Measurements from ENCODE around the gene SH3GL1. TPM values are rescaled to one million over a fixed set of nuclear protein-coding genes. Genes with fewer than 3 reads are reported as not detected.

The SH3GL1 gene
- total RNA-seq, 1 donor = 83.2 TPM

DNA sequence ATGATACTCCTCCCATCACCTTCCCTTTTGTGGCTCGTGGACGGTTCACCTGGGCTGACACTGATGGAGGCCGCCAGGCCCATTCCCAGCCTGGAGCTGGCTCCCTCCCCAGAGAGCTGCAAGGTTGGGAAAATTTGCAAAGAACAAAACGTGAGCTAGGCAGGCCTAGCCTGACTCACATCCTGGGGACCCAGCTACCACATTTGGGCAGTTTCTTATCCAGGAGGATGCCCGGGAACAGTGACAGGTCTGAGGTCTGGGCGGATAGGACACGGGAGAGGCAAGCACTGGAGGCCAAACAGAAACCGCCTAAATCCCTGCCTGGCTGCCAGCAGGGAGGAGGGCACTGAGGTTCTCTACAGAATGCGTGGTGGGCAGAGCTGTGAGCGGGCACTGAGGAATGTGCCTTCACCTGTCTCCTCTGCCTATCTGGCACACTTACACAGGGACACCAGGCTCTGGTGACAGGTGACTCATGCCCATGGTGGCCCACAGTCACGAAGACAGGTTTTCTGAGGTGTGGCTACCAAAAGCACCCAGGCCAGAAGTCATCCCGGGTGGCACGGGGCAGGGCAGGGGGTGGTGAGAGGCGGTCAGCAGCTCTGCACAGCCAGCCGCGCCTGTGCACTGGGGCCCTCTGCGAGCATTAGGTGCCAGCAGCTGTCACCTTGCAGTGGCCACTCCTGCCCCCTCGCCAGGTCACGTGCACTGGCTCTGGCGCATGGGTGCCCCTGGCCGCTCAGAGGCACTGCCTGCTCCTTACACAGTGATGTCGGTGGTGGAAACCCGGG lies 23.2 kb downstream of the SH3GL1 start:
- Histone ChIP-seq H3K4me3 (ENCODE audit: insufficient read depth, low read length) (no peak overlapping the region), H4K20me1 (ENCODE audit: insufficient read depth, low read length) (peaks cover 75% of the 10 kb centered on the region), H3K9me3 (ENCODE audit: low read depth, low read length) (no peaks in the 10 kb centered on the region), H3K36me3 (ENCODE audit: insufficient read depth, low read length) (no peaks in the 10 kb centered on the region), H3K4me1 (ENCODE audit: insufficient read depth, low read length) (peaks cover 58% of the 10 kb centered on the region), H2AFZ (ENCODE audit: low read length) (no peak overlapping the region), H3K4me2 (ENCODE audit: insufficient read depth, low read length) (no peak overlapping the region), H3K79me2 (ENCODE audit: insufficient read depth, low read length) (peaks cover 92% of the 10 kb centered on the region), H3K27me3 (ENCODE audit: insufficient read depth, low read length) (no peaks in the 10 kb centered on the region), H3K27ac (ENCODE audit: low read depth, low read length) (no peak overlapping the region)
- DNase-seq (ENCODE audit: insufficient read length, low spot score, missing footprints) = peak; percentile 84
- TF ChIP-seq, protein P1, sequence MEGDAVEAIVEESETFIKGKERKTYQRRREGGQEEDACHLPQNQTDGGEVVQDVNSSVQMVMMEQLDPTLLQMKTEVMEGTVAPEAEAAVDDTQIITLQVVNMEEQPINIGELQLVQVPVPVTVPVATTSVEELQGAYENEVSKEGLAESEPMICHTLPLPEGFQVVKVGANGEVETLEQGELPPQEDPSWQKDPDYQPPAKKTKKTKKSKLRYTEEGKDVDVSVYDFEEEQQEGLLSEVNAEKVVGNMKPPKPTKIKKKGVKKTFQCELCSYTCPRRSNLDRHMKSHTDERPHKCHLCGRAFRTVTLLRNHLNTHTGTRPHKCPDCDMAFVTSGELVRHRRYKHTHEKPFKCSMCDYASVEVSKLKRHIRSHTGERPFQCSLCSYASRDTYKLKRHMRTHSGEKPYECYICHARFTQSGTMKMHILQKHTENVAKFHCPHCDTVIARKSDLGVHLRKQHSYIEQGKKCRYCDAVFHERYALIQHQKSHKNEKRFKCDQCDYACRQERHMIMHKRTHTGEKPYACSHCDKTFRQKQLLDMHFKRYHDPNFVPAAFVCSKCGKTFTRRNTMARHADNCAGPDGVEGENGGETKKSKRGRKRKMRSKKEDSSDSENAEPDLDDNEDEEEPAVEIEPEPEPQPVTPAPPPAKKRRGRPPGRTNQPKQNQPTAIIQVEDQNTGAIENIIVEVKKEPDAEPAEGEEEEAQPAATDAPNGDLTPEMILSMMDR (IDR thresholded peaks at IDR 0.05; ENCODE audit: extremely low read depth, low read depth, low read length) = no peak

DNA sequence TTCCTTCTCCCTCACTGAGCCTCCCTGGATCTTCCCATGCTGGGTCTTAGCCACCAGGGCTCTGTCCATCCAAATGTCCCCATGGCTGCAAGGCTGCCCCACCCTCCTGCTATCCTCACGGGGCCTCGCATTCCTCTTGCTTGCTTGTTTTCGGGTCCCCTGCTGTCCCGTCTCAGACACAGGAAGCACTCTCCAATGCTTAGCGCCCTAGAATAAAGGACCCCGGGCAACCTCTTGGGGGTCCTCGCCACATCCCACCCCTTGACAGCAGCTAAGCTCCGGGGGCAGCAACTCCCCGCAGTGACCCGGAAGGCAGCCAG lies 23.7 kb downstream of the SH3GL1 start:
- Histone ChIP-seq H3K27ac (ENCODE audit: low read depth, low read length) (peak overlapping the region; percentile 2), H3K27me3 (ENCODE audit: insufficient read depth, low read length) (no peaks in the 10 kb centered on the region), H3K4me1 (ENCODE audit: insufficient read depth, low read length) (peaks cover 59% of the 10 kb centered on the region), H3K4me2 (ENCODE audit: insufficient read depth, low read length) (no peak overlapping the region), H2AFZ (ENCODE audit: low read length) (no peak overlapping the region), H3K79me2 (ENCODE audit: insufficient read depth, low read length) (peaks cover 93% of the 10 kb centered on the region), H4K20me1 (ENCODE audit: insufficient read depth, low read length) (peaks cover 78% of the 10 kb centered on the region), H3K4me3 (ENCODE audit: insufficient read depth, low read length) (no peak overlapping the region), H3K9me3 (ENCODE audit: low read depth, low read length) (no peaks in the 10 kb centered on the region), H3K36me3 (ENCODE audit: insufficient read depth, low read length) (no peaks in the 10 kb centered on the region)
- TF ChIP-seq, protein P1 (IDR thresholded peaks at IDR 0.05; ENCODE audit: extremely low read depth, low read depth, low read length) = no peak
- DNase-seq (ENCODE audit: insufficient read length, low spot score, missing footprints) = no peak

DNA sequence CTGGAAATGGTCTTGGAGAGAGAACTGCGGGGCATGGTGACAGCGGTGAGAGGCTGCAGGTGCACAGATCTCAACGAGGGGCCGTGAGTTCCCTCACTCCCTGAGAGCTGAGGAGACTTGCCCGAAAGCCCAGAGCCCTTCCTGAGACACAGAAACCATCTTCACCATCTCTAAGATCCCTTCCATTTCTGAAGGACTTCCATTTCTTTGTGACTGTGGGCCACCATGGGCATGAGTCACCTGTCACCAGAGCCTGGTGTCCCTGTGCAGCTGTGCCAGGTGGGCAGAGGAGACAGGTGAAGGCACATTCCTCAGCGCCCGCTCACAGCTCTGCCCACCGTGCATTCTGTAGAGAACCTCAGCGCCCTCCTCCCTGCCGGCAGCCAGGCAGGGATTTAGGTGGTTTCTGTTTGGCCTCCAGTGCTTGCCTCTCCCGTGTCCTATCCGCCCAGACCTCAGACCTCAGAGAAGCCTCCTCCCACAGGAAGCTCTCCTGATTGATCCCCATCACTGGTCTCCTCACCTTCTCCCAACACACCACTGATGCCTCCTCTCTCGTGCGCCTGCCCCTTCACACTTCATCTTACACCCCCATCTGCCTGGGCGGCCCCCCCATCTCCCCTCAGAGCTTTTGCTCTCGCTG lies 24.2 kb downstream of the SH3GL1 start:
- peaks cover 93% of the 10 kb centered on the region for H3K79me2 ChIP-seq (ENCODE audit: insufficient read depth, low read length)
- H2AFZ ChIP-seq (ENCODE audit: low read length) = no peak overlapping the region
- H3K36me3 ChIP-seq (ENCODE audit: insufficient read depth, low read length) = no peaks in the 10 kb centered on the region
- peaks cover 64% of the 10 kb centered on the region for H3K4me1 ChIP-seq (ENCODE audit: insufficient read depth, low read length)
- peaks cover 83% of the 10 kb centered on the region for H4K20me1 ChIP-seq (ENCODE audit: insufficient read depth, low read length)
- H3K27ac ChIP-seq (ENCODE audit: low read depth, low read length) = peak overlapping the region; percentile 2
- DNase-seq (ENCODE audit: insufficient read length, low spot score, missing footprints) = peak; percentile 34
- H3K9me3 ChIP-seq (ENCODE audit: low read depth, low read length) = no peaks in the 10 kb centered on the region
- TF ChIP-seq, protein P1 (IDR thresholded peaks at IDR 0.05; ENCODE audit: extremely low read depth, low read depth, low read length) = no peak
- H3K4me3 ChIP-seq (ENCODE audit: insufficient read depth, low read length) = no peak overlapping the region
- no peaks in the 10 kb centered on the region for H3K27me3 ChIP-seq (ENCODE audit: insufficient read depth, low read length)
- H3K4me2 ChIP-seq (ENCODE audit: insufficient read depth, low read length) = peak overlapping the region; percentile 40
